Stomach (tissue), 4 donors: ENCODE results near the gene KLHL17.

ENCODE experiments used
- POLR2A ChIP-seq, 4 donors: fragments of 450-650 bp; IDR thresholded peaks; one replicate each; pipeline ENCODE4 v1.6.1; 2016; ENCODE audit warnings: antibody characterized with exemption in 4 of 4, control low read depth in 2 of 4, mild to moderate bottlenecking in 1 of 4, moderate library complexity in 1 of 4
- POLR2AphosphoS5 ChIP-seq, 3 donors: sonication (generic); formaldehyde crosslinking; IDR thresholded peaks; one replicate each; pipeline ENCODE4 v1.6.1; 2016; ENCODE audit warnings: antibody characterized with exemption in 3 of 3
- TF ChIP-seq, protein P1 (sequence below), 7 experiments: fragments of 450-650 bp in 4 of 7; fragments of 200-600 bp in 3 of 7; sonication (generic) in 3 of 7; IDR thresholded peaks; one replicate each; pipeline ENCODE4 v1.5.1; 2016 to 2019; ENCODE audit warnings: antibody characterized with exemption in 7 of 7, control low read depth in 2 of 7, mild to moderate bottlenecking in 1 of 7

DNA sequence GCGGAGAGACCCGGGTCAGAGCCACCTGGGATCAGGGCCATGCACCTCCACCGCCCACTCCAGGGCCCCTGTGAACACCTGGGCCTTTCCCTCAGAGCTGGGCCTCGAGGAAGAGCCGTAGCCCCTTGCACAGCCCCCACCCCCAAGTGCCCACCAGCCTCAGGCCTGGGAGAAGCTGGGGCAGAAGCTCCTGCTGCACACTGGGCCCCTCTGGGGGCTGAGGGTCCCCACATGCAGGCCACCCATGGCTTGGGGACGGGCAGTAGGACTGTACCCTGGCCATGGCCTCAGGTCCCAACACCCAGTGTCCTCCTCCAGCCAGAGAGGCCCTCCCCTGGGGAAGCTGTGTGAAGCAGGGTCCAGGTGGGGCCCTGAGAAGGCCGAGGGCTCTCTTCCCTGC is 7.8 kb upstream of the KLHL17 start:
- TF ChIP-seq POLR2A (IDR thresholded peaks at IDR 0.05), result no peak
- TF ChIP-seq, protein P1, sequence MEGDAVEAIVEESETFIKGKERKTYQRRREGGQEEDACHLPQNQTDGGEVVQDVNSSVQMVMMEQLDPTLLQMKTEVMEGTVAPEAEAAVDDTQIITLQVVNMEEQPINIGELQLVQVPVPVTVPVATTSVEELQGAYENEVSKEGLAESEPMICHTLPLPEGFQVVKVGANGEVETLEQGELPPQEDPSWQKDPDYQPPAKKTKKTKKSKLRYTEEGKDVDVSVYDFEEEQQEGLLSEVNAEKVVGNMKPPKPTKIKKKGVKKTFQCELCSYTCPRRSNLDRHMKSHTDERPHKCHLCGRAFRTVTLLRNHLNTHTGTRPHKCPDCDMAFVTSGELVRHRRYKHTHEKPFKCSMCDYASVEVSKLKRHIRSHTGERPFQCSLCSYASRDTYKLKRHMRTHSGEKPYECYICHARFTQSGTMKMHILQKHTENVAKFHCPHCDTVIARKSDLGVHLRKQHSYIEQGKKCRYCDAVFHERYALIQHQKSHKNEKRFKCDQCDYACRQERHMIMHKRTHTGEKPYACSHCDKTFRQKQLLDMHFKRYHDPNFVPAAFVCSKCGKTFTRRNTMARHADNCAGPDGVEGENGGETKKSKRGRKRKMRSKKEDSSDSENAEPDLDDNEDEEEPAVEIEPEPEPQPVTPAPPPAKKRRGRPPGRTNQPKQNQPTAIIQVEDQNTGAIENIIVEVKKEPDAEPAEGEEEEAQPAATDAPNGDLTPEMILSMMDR (IDR thresholded peaks at IDR 0.05), result no peak
- TF ChIP-seq POLR2AphosphoS5 (IDR thresholded peaks at IDR 0.05), result no peak
